Fibroblast of skin of left quadriceps (primary cell): ENCODE data around the gene OR10V1.

Experiments
- DNase-seq, 2 experiments: peaks; one replicate each; pipeline ENCODE4 v3.0.0-alpha.2; 2013; ENCODE audit warnings: low read depth in 2 of 2

OR10V1 gene

DNA sequence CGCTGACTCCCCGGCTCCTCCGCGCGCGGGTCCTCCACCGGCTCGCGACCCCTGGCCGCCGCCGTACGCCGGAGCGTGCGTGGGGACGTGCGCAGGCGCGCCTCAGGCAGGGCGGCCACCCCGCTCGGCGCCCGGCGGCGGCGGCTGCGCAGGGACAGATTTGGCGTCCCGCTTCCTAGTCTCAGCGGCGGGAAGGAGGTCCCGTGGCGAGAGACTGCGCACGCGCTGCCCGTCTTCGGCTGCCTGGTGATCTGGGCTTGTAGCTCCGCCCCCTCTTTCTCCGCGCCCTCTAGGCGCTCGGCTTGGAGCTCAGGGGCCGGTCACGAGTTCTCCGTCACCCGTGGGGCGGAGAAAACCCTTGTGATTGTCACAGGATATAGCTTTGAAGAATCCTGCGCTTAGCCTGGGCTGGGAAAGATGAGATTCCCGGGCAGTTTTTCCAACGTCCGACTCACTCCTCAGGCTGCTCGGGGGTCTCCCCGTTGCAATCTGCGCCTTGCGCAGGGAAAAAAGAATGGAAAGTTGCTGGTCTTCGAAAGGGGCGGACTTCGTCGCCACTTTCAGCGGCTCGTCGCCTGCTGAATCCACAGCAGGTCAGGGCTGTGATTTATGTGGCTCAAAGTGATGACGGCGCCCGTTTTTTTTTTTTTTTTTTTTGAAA lies 44.6 kb downstream of the OR10V1 start, which contains the start of gene PATL1:
PATL1 (minus strand) TSS at position 88 of the 661 bp plus-strand sequence. CDS start 142 bp downstream, outside the sequence.
- peak; percentile 95 to 96 for DNase-seq

DNA sequence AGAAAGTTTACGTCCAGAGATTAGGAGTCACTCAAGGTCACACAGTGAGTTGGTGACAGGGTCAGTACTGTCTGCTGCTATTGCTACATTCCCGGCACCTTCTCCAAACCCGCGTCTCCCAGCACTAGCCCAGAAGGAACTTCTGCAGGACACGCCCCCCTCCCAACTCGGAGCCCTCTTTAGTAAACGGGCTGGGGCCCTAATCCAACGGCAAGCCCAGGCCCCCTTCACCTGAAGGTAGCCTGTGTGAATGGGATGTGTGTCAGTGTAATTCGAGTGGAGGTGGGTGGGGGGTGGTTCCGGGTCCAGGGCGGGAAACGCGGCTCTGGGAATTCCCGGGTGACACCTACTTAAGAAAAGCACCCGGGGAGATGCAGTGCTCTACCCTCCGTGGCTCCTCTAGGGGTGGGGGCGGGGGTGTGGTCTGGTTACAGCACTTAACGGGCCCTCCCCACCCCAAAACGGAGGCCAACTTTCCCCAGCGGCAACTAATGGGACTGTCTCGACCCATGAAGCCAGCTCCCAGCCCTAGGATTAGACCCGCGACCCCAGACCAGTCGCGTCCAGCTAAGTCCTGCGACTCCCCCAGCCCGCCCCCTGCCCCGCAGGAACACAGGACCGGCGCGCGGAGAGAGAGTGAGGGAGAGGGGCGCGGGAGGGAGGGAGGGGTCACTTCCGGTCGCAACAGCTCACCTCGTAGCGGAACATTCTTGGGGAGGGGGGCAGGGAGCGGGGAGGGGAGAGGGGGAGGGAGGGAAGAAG lies 45.3 kb downstream of the OR10V1 start:
- DNase-seq = no peak

DNA sequence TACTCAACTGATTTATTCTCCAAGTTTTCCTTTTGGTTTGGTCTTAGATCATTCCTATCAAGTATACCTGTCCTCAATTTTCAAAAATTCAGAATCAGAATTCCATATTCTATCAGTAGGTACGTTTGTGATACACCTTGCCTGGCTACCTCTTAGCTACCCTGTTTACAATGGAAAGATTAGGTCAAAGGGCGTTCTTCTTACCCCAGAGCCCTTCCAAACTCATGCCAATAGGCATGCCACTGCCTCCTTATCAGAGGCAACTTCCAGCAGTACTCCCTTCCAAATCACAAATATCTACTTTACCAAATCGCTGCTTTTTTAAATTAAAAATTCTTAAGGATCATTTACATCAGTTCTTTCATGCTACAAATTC lies 45.8 kb downstream of the OR10V1 start:
- DNase-seq = no peak

DNA sequence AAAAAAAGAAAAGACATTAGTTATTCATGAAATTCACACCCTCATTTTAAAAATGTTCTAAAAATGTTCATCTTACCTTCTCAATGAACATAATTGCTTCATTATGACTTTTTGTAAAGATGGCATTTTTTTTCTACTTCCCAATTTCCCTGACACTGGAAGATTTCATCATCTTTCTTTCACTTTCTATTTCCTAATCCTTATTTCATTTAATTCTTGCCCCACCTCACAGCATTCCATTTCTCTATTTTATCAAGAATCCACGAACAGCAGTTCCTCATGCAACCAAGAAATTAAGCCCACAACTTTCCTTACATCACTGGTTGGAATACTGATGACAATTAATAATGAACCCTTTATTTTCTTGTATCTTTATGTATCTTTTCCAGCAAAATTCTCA lies 46.7 kb downstream of the OR10V1 start:
- peak in 1 of 2 experiments; percentile 5 for DNase-seq
